ENCODE measurements around the gene FAM177A1.

DNA sequence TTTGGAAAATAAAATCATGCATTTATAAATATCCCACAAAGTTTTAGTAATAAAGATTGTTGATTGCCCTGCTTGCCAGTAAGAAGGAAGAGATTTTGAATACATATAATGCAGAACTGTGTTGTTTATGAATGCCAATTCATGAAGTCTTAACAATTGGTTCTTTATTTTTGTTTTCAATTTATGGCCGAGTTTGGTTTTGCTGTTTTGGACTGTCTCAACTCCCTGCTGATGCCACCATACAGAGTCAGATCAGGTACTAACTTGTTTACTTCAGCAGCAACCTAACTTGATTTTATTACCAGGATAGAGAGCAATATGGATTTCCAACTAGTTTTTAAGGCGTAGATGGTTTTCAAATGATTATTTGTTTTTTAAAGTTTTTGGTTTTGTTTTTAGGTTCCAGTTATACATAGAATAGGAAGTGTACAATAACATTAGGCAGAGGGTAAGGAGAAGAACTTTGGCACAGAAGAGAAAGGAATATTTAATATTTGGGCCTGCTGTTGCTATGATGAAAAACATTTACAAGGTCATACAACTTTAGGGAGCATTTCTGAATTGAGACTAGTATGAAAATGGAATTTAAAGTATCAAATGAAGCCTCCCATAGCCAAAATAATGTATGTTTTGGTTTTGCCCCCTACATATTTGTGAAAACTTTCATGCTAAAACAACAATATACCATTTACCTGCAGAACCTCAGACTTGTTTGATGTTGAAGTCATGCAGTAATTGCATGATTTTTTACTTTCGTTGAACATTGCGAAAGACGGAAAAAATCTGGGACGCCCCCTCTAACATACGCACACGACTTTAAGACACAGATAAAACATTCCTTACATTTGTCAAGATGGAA is 904 bp upstream of the FAM177A1 start:
- TF ChIP-seq, protein P1, sequence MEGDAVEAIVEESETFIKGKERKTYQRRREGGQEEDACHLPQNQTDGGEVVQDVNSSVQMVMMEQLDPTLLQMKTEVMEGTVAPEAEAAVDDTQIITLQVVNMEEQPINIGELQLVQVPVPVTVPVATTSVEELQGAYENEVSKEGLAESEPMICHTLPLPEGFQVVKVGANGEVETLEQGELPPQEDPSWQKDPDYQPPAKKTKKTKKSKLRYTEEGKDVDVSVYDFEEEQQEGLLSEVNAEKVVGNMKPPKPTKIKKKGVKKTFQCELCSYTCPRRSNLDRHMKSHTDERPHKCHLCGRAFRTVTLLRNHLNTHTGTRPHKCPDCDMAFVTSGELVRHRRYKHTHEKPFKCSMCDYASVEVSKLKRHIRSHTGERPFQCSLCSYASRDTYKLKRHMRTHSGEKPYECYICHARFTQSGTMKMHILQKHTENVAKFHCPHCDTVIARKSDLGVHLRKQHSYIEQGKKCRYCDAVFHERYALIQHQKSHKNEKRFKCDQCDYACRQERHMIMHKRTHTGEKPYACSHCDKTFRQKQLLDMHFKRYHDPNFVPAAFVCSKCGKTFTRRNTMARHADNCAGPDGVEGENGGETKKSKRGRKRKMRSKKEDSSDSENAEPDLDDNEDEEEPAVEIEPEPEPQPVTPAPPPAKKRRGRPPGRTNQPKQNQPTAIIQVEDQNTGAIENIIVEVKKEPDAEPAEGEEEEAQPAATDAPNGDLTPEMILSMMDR (IDR thresholded peaks at IDR 0.05; ENCODE audit: low read depth, low read length, missing input control), result no peak
- TF ChIP-seq ATF3 (IDR thresholded peaks at IDR 0.05), result no peak
- TF ChIP-seq, protein P2, sequence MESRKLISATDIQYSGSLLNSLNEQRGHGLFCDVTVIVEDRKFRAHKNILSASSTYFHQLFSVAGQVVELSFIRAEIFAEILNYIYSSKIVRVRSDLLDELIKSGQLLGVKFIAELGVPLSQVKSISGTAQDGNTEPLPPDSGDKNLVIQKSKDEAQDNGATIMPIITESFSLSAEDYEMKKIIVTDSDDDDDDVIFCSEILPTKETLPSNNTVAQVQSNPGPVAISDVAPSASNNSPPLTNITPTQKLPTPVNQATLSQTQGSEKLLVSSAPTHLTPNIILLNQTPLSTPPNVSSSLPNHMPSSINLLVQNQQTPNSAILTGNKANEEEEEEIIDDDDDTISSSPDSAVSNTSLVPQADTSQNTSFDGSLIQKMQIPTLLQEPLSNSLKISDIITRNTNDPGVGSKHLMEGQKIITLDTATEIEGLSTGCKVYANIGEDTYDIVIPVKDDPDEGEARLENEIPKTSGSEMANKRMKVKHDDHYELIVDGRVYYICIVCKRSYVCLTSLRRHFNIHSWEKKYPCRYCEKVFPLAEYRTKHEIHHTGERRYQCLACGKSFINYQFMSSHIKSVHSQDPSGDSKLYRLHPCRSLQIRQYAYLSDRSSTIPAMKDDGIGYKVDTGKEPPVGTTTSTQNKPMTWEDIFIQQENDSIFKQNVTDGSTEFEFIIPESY (IDR thresholded peaks at IDR 0.05), result no peak

Data from liver (tissue), 3 donors.